ENCODE measurements around the gene ARHGAP28.
"Not testable (repeated sequence)": the region's sequence is repeated elsewhere in the genome, so short reads cannot be mapped to it uniquely, and the experiment has no call there.

Gene ARHGAP28

DNA sequence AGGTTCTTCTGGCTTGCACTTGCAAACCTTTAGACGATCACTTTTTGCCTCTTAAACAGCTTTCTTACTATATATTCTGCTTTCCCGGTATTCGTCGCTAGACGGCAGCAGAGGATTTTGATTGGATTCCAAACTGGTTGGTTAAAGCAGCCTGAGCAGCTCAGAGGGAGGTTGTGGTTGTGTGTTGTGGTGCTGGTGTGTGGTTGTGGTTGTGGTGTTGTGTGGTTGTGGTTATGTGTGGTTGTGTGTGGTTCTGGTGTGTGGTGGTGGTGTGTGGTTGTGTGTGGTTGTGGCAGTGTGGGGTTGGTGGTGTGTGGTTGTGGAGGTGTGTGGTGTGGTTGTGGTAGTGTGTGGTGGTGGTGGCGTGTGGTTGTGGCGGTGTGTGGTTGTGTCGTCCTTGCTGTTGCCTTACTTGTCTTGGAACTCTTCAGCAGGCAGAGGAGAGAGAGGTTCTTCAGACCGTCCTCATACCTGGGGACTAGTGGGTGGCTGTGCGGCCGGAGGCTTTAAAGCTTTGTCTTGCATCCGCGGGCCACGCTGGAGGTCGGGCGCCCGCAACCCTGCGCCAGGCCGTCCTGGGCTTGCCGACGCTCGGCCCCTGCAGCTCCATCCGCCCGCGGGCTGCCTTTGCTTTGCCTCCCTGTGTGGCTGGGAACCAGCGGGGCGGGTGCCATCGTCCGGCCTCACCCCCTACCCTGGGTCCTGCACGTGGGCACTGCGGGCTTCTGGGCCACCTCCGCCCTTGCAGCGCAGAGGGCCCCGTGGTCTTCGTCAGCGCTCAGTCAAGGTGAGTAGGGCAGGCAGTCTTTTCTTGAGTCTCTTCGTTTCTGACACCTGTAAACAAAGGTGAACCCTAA lies 190.8 kb downstream of the ARHGAP28 start:
- in situ Hi-C loops (cut with HindIII; ENCODE audit: low sequenced_read_pairs) = no loop called here

DNA sequence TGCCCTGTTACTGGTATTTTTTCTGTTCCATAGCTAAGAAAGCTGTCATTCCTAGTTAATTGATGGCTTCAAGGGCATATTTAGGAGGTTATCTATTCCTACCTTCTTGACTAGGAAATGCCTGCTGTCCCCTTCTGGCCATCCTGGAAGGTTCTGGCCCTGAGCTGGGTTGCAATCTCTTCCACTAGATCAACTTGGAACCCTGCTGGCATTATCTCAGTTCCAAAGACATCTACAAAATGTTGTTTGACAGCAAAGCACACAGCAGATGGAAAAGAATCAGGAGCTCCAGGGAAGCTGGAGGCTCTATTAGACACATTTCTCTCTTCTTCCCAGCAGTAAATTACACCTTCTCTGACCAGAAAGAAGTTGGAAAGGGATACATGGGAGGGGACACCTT lies 192.1 kb downstream of the ARHGAP28 start:
- in situ Hi-C loops (cut with HindIII; ENCODE audit: low sequenced_read_pairs) = no loop called here

DNA sequence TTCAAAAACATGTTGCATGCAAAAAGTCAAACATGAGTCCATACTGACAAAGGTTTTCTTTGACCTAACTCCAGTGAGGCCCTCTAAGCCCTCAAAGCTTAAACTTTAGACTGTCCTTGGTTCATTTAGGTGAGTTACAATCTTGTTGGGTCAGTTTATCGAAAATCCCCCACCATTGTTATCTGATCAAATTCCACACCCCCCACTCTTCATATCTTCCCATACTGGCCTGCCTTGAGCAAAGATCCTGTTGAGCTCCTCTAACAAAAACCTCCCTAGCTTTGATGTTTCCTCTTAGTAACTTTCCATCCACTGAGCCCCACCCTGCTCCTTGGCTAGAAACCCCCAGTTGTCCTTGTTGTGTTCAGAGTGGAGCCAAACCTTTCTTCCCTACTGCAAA lies 193.7 kb downstream of the ARHGAP28 start:
- in situ Hi-C loops (cut with HindIII; ENCODE audit: low sequenced_read_pairs) = no loop called here

DNA sequence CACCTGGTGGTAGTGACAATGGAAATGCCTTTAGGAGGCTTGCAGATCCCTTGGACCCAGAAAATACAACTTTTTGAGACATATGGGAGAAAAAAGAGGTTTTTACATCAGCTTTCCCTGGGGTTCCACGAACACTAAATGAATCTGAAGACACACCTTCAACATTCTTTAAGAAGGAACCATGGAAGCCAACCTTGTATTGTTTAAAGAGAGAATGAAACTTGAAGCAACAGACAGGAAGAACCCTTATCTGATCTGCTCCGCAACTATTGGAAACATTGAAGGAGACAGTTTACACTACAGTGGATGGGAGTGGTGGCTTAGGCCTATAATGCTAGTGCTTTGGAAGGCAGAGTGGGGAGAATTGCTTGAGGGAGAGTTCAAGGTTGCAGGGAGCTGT lies 197.6 kb downstream of the ARHGAP28 start:
- in situ Hi-C loops (cut with HindIII; ENCODE audit: low sequenced_read_pairs) = no loop called here

DNA sequence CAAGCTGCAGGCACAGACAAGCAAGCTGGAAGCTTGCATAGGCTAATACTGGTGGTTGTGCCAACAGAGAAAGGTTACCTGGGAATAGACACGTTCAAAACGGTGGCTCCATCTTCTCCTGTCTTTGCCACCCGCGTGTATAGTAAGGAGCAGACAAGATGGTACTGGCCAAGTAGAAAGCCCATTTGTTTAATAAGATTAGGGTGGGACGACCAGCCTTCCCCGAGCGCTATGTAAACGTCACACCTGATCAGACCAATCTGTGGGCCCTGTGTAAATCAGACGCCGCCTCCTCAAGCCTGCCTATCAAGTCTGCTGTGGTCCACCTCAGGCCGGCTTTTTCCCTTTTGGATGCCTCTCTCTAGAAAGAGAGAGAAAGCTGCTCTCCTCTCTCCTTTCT lies 198.8 kb downstream of the ARHGAP28 start:
- in situ Hi-C loops (cut with HindIII; ENCODE audit: low sequenced_read_pairs) = no loop called here

DNA sequence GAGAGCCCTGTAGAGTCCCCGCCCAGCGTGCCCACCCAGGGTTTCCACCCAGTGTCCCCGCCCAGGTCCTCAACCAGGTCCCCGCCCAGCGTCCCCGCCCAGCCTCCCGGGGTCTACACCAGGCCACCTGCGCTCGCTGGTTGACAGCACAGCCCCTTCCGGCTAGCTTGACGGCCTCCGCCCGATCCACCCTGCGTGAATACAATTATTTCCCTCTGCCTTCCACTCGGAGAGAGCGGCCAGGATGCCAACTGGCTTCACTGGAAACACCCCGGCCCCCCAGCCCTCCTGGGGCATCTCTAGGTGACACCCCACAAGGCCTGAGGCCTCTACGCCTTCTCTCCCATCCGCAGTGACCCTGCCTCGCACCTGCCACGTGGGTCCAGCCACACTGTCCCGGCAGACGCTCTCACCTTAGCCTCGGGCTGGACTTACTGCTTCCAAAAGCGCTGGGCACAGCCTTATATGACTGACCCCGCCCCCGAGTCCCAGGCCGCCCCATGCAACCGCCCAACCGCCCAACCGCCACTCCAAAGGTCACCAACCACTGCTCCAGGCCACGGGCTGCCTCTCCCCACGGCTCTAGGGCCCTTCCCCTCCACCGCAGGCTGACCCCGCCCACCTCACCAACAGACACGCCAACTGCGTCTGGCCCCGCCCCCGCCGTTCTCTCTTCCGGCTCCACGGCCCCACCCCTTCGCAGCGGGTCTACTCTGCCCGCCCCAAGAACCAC lies 200.0 kb downstream of the ARHGAP28 start:
- in situ Hi-C loops (cut with HindIII; ENCODE audit: low sequenced_read_pairs) = no loop called here

DNA sequence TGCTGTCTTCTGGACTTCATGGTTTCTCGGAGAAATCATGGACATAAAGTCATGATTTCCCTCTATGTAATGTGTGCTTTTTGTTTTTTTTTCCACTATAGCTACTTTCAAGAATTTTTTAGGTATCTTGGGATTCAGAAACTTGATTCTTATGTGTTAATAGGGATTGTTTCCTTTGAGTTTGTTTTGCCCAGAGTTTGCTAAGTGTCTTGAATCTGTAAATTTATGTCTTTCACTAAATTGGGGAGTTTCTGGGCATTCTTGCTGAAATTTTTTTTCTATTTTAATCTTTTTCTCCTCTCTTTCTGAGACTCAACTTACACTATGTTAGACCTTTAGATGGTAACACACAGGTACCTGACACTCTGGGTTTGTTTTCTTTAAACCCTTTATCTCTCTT lies 205.3 kb downstream of the ARHGAP28 start:
- in situ Hi-C loops (cut with HindIII; ENCODE audit: low sequenced_read_pairs) = no loop called here

DNA sequence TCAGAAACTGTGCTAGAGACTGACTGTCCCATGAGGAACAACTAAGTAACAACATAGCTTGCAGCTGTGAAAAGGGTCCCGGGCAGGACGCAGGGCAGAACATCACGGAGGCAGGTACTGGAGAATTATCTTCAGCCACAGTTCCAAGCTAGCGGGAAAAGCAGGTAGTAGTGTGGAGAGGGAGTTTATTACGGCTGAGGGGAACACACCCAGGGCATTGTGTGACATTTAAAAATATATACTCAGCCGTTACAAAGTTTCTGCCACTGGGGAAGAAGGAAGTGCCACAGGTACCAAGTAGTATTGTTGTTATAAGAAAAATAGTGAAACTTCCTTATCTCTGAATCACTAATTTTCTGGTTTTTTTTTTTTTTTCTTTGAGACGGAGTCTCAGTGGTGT lies 208.5 kb downstream of the ARHGAP28 start:
- in situ Hi-C loops (cut with HindIII; ENCODE audit: low sequenced_read_pairs) = no loop called here

DNA sequence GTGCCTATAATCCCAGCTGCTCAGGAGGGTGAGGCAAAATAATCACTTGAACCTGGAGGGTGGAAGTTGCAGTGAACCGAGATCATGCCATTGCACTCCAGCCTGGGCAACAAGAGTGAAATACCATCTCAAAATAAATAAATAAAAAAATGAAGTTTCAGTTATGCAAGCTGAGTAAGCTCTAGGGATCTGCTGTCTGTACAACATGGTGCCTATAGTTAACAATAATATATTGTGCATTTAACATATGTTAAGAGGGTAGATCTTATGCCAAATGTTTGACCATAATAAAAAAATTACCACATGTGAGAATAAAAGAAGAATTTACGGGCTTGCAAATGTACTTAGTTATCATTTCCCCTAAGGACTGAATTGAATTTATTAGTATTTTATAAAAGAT lies 208.9 kb downstream of the ARHGAP28 start:
- in situ Hi-C loops (cut with HindIII; ENCODE audit: low sequenced_read_pairs) = not testable (repeated sequence)

DNA sequence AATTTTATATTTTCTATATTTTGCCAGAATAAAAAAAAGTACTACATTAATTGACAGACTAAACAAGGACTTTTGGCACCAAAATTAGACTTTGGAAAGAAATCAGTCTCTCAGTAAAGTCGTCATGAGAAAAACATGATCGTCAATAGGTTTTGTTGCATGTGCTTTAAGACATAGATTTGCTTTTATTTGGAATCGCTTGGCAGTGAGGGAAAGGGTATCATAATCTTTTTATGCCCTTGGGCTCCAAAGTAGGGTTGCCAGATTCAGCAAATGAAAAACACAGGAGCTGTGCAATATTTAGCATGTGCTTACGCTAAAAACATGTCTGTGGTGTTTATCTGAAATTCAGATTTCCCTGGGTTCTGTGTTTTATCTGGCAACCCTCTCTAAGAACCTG lies 210.5 kb downstream of the ARHGAP28 start:
- in situ Hi-C loops (cut with HindIII; ENCODE audit: low sequenced_read_pairs) = no loop called here

DNA sequence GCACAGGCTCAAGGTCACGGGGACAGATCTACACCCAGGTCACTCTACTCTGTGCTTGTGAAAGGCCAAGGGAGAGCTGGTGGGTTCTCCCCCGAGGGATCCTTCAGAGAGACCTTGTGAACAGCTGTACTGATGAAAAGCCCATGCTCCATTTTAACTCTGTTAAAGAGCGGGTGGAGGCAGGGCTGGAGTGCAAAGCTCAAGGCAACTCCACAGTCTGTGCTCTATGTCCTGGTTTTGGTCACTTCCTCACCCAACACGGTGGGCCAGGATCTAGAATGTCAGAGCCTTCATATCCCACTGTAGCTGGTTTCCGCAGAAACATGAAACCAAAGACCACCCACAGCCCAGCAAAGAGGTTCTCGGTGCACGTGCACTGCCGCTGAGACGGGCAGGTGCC lies 210.9 kb downstream of the ARHGAP28 start:
- in situ Hi-C loops (cut with HindIII; ENCODE audit: low sequenced_read_pairs) = no loop called here

DNA sequence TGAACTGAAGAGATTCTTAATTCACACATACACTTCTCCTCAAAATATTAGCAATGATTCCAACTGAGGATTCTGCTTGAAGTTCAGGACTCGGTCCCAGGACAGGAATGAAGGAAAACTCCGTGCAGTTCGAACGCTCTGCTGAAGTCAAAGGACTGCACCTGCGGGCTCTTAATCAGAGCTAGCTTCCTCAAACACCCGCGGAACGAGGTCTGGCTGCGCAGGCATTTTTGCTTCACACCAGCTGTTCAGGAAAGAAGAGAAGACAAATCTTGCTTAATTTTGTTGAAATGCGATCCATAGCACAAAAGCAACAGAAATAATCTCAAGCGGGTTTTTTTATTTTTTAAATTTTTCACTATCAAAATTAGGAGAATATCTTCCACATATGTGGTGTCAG lies 212.5 kb downstream of the ARHGAP28 start:
- in situ Hi-C loops (cut with HindIII; ENCODE audit: low sequenced_read_pairs) = no loop called here

DNA sequence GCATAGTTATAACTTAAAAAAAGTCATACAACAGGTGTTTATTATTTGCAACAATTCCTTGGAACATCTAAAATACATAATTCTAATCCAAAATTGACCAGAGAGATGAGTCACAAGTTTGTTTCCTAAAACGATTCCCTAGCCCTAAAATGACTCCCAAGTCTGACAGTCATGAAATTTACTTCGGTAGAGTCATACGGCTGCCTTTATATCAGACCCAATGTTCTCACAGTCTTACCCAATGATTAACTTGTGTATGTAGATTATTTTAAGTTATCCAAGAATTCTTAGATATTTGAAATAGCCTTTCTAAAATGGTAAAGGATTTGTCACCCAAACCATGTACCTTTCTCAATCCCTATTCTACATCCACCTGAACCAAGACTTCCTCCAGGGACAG lies 213.2 kb downstream of the ARHGAP28 start:
- in situ Hi-C loops (cut with HindIII; ENCODE audit: low sequenced_read_pairs) = no loop called here

DNA sequence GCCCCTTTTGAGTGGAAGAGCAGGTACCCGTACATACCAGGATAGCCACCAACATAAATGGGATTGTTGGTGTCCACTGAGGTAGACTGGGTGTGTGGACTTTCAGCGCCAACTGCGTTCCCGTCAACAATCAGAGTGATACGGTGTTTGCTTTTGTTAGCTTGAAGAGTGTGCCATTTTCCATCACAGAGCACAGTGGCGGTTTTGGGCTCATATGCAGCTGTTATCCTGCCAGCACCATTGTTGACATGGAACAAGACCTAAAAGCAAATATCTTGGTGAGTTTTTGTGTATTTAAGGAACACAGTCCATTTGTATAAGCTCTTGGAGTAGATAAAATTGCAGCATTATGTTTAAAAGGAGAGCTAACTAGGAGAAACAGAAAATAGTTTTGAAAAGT lies 213.6 kb downstream of the ARHGAP28 start:
- in situ Hi-C loops (cut with HindIII; ENCODE audit: low sequenced_read_pairs) = no loop called here

DNA sequence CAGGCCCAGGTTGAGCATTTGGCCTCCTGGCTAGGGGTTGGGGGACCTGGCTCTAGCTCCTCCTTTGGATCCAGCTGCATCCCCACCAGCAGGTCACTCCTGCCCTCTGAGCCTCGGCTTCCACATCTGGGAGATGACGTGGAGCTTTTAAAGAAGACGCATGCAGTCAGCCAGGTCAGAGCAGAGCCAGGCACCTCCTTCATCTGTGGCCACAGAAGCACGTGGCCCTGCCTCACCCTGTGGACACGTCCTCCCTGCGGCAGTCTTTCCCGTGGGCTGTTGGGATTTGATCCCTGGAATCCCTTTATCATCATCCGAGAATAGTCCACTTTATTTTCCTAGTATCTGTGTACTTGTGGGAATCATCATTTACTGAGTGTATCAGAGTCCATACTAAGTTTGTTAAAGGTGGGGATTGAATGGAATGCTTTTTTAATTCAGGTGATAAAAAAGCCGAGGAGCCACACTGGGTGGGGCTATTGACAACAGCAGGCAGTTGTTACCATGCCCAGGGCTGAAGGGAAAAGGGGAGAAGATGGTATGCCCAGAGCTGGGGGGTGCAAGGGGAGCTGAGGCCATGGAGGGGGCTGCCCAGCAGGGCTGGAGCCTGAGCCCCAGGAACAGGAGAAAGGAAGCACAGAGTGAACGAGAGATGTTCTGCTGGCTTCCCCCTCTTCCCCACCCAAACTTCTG lies 218.0 kb downstream of the ARHGAP28 start:
- in situ Hi-C loops (cut with HindIII; ENCODE audit: low sequenced_read_pairs) = no loop called here

DNA sequence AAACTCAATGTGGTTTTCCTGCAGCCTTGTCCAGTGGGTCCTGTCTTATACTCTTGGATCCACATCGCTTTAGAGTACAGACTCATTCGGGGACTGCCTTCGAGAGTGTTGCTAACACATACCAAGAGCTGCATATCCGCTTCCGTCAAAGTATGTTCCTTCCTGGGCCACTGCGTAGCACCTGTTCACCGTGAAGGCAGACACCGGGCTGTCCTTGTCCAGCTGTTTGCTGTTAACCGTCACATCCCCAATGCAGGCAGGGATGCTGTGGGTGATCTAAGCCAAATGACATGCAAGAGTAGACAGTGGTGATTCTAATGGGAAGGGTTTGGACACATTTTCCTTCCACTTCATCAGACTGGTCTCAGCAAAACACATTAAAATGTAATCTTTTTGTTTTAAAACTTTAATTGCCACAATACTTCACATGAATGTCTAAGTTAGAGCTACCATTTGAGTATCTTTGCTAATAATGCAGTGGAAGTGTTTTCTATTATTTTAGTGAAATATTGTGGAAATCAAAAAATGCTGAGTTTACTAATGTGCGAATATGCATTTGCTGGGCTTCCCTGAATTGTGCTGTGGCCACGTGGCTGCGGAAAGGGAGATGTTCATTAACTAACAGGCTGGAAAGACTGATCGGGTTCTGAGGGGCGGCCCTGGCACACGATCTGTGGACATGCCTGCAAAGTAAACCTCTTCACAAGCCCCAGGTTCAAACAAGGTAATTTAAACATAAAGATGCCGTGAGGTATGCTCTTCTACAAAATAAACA lies 219.0 kb downstream of the ARHGAP28 start:
- in situ Hi-C loops (cut with HindIII; ENCODE audit: low sequenced_read_pairs) = no loop called here

DNA sequence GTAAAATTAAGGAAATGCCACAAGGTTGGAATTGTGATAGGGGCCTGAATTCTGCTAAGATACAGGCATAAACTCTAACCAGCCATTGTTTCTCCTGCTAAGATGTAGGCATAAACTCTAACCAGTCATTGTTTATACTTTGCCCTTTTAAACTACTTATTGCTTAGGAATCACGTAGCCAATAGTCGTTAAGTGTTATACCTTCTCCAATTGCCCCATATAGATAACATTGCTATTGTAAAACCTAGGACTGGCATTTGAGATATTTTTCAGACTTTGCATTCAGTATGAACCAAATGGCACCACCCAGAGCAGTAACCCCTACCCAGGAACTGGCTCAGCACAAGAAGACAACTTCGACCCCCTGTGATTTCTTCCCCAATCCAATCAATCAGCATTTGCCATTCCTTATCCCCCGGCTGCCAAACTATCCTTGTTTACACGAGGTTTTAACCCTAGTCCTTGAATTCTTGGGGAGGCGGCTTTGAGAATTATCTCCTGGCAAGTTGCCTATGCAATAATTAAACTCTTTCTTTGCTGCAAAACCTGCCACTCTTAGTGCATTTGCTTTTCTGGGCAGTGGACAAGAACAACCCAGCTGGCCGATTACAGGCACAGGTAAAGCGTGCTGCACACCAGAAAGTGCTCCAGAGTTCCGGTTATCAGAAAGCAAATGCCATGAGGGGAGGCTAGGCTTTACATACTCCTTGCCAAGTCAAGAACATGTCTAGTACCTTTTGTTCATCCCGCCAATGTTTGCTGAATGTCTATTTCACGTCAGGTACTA lies 220.5 kb downstream of the ARHGAP28 start:
- in situ Hi-C loops (cut with HindIII; ENCODE audit: low sequenced_read_pairs) = no loop called here

DNA sequence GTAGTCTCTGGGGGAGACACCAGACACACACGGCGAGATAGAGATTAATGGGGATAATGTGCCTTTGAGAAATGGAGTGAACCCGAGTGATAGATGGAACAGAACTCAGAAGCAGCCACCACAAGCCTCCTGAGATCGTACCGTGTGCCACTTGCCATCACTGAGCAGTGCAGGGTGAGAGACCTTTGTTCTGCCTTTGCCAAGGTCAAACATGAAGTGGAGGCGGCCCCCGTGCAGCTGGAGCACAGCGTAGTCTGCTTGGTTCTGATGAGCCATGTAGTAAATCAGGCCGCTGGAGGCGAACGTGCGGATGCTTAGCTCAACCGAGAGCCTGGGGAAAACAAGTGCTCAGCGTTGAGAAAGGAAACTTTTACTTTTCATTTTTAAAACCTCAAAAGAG lies 221.1 kb downstream of the ARHGAP28 start:
- in situ Hi-C loops (cut with HindIII; ENCODE audit: low sequenced_read_pairs) = no loop called here

DNA sequence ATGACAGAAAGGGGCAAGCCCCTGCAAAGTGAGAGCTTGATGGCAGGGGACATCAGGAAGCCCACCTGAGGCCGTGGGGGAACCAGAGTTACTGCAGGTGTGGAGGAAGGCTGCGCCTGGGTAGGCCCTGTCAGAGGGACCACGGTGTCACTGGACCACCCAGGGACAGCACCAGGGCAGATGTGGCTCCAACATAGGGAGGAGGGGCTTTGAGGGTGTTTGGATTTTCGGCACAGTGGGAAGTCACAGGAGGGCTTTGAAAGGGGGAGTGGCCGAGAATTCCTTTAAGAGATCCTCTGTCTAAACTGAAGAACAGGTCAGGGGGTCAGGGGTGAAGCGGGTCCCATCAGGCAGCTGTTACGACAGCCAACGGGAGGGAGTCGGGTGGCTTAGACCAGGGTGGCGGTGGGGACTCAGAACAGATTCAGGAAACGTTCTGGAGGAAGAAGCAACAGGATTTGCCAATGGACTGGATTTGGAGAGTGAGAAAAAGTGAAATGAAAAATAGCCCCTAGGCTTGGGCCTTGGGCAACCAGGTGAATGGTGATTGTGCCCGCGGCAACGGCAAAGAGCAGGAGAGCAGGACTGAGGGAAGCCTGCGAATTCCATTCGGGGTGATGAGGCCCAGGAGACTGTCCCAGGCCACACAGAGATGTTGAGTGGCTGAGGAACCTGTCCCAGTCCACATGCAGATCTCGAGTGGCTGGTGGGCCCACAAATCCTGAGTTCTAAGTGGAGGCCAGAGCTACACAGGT lies 222.0 kb downstream of the ARHGAP28 start:
- in situ Hi-C loops (cut with HindIII; ENCODE audit: low sequenced_read_pairs) = no loop called here

DNA sequence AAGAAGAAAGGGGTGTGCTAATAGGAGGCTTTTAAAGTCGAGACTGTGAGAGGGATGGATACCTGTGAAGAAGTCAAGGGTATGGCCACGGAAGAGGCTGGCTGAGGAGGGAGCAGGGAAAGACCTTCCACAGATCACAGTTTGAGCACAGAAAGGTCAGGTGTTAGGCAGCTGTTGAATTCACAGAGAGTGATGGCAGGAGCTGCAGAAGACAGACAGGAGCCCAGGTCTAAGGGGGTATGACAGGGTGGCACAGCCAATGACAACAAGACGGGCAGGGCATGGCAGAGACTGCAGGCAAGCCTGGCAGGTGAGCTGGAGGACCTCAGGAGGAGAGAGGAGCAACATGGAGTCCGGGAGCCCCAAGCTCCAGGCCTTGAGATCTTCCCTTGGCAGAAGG lies 225.0 kb downstream of the ARHGAP28 start:
- in situ Hi-C loops (cut with HindIII; ENCODE audit: low sequenced_read_pairs) = no loop called here

Data from endothelial cell of hepatic sinusoid (primary cell).